GM12878 (cell line): Measurements from ENCODE around the gene TEX13B. TPM values are rescaled to one million over a fixed set of nuclear protein-coding genes. Genes with fewer than 3 reads are reported as not detected.
A peak's percentile ranks its signal among the peaks of the same experiment; 100 is the strongest.

Source experiments
- ATAC-seq: fragments of 200-7000 bp; cut with Tn5 transposase; 3 replicates; pipeline ENCODE4 v1.9.1; 2020; ENCODE audit warnings: mild to moderate bottlenecking, moderate library complexity
- BruUV-seq: library from RNA; stranded (reverse); fragments of 400-500 nt; replicated peaks from 2 replicates; lab custom pipeline; 2021; lab: Mats Ljungman, UMichigan
- CTCF ChIA-PET: fragments of 300-600 bp; sonication (Branson Sonifier 250); formaldehyde crosslinking; extraction: SDS; loops from one replicate; lab custom pipeline; 2021; ENCODE audit warnings: inconsistent platforms; lab: Yijun Ruan, JAX
- POLR2A ChIA-PET: fragments of 350-600 bp; formaldehyde crosslinking; extraction: SDS; loops from one replicate; lab custom pipeline; 2021; ENCODE audit warnings: inconsistent platforms; lab: Charles Lee
- RAD21 ChIA-PET: fragments of 300-600 bp; sonication (Branson Sonifier 250); formaldehyde crosslinking; loops from one replicate; lab custom pipeline; 2023; ENCODE audit warnings: antibody characterized with exemption; ENCODE audit not compliant: unreplicated experiment; lab: Charles Lee
- SMC1A ChIA-PET: fragments of 300-600 bp; sonication (Branson Sonifier 250); formaldehyde crosslinking; loops from one replicate; lab custom pipeline; 2023; ENCODE audit not compliant: unreplicated experiment, uncharacterized antibody; lab: Charles Lee
- DNase-seq: peaks from one replicate; pipeline ENCODE4 v3.0.0-alpha.2; 2011; ENCODE audit warnings: low read depth, low spot score
- FAIRE-seq: peaks from 3 replicates; lab custom pipeline; 2011; peaks lifted over from hg19 to GRCh38; lab: Jason Lieb, UNC
- H2AFZ ChIP-seq: 2 replicates; pipeline ENCODE4 v1.6.0; 2011; ENCODE audit warnings: low read depth, low read length, control low read depth; ENCODE audit not compliant: control insufficient read depth
- H3K27ac ChIP-seq: 2 replicates; pipeline ENCODE4 v1.5.1; 2011; ENCODE audit warnings: control low read depth; ENCODE audit not compliant: control insufficient read depth, insufficient read depth
- H3K27me3 ChIP-seq, 2 experiments: replicated peaks in 1 of 2; 2 replicates each; pipeline versions ENCODE4 v1.6.0 to v1.6.1; 2011; ENCODE audit warnings: low read length in 1 of 2; ENCODE audit not compliant: control insufficient read depth in 2 of 2, insufficient read depth in 2 of 2
- H3K36me3 ChIP-seq, 2 experiments: 2 replicates each; pipeline ENCODE4 v1.5.1; 2011; ENCODE audit warnings: low read length in 1 of 2; ENCODE audit not compliant: control insufficient read depth in 2 of 2, insufficient read depth in 2 of 2
- H3K4me1 ChIP-seq: 2 replicates; pipeline ENCODE4 v1.6.1; 2011; ENCODE audit warnings: mild to moderate bottlenecking, low read length, moderate library complexity, mixed read lengths; ENCODE audit not compliant: control insufficient read depth, insufficient read depth
- H3K4me2 ChIP-seq: 2 replicates; pipeline ENCODE4 v1.6.0; 2011; ENCODE audit warnings: control low read depth; ENCODE audit not compliant: control insufficient read depth, insufficient read depth
- H3K4me3 ChIP-seq: fragments of 200-600 bp; sonication (generic); 2 replicates; pipeline ENCODE4 v1.5.1; 2016
- H3K79me2 ChIP-seq: 2 replicates; pipeline ENCODE4 v1.6.0; 2011; ENCODE audit warnings: low read length; ENCODE audit not compliant: control insufficient read depth, insufficient read depth
- H3K9ac ChIP-seq: 2 replicates; pipeline ENCODE4 v1.8.0; 2011; ENCODE audit warnings: low read length, control low read depth, mixed read lengths; ENCODE audit not compliant: control insufficient read depth, insufficient read depth
- H3K9me3 ChIP-seq: replicated peaks from 3 replicates; pipeline ENCODE4 v1.5.1; 2011; ENCODE audit warnings: mild to moderate bottlenecking, low read length; ENCODE audit not compliant: control insufficient read depth, insufficient read depth
- H4K20me1 ChIP-seq: 2 replicates; pipeline ENCODE4 v1.6.0; 2011; ENCODE audit not compliant: control insufficient read depth, insufficient read depth
- CBX5 ChIP-seq: sonication (generic); IDR thresholded peaks from 2 replicates; pipeline ENCODE4 v1.6.1; 2016; ENCODE audit warnings: low read depth, moderate library complexity, mild to moderate bottlenecking, inconsistent platforms
- E4F1 ChIP-seq: fragments of 450-650 bp; IDR thresholded peaks from 2 replicates; pipeline ENCODE4 v1.6.1; 2018; ENCODE audit warnings: borderline replicate concordance, mild to moderate bottlenecking; ENCODE audit not compliant: partially characterized antibody
- RUNX3 ChIP-seq: IDR thresholded peaks from 2 replicates; pipeline ENCODE4 v1.6.1; 2012; ENCODE audit warnings: low read length, inconsistent platforms
- WGBS: methylation state at CpG from one replicate; pipeline ENCODE4 v1.1.6; 2016; ENCODE audit warnings: low lambda C conversion rate; ENCODE audit not compliant: insufficient replicate concordance, insufficient coverage; ENCODE audit errors: missing lambda C conversion rate; 5-methylcytosine and 5-hydroxymethylcytosine counted together
- in situ Hi-C: fragments of 300-500 bp; cut with MboI; formaldehyde crosslinking; loops from 9 replicates; pipeline ENCODE4 v1.14.3; 2018; ENCODE audit warnings: mixed read lengths
- intact Hi-C: fragments of 100-400 bp; cut with micrococcal nuclease; formaldehyde crosslinking; loops from one replicate; pipeline ENCODE4 v1.14.2; 2022; ENCODE audit not compliant: unreplicated experiment
- polyA plus RNA-seq, 11 experiments: library from polyadenylated mRNA; depleted of rRNA in 4 of 11; unstranded in 6 of 11; stranded (reverse) in 5 of 11; fragments of >200 nt; fragmentation: Nextera tagmentation in 4 of 11; fragmentation: Illumina TruSeq in 1 of 11; extraction: Ambion mirVana in 4 of 11; extraction: Trizol in 1 of 11; gene quantifications; 1 replicate in 1 of 11; 2 replicates in 10 of 11; pipeline versions ENCODE4 v1.2.1 to v1.2.3, GENCODE V29; 2011 to 2016; ENCODE audit warnings: inconsistent platforms in 2 of 11, missing spikeins in 2 of 11, low read depth in 1 of 11
- total RNA-seq, 4 experiments: library from RNA; depleted of rRNA in 3 of 4; stranded (reverse); fragments of >200 nt in 3 of 4; fragmentation: Illumina TruSeq in 1 of 4; extraction: Trizol in 1 of 4; gene quantifications; 2 replicates each; pipeline versions ENCODE4 v1.2.1 to v1.2.3, GENCODE V29; 2013 to 2021

TEX13B gene
- total and polyA plus RNA-seq, 10 of the 15 experiments (the other 5 are each of a cell fraction or from before 2014, with no cell fraction given): not detected

- TF ChIP-seq E4F1: no peak
- H3K4me3 ChIP-seq: no peak overlapping the region
- no peaks in the 10 kb centered on the region for H4K20me1 ChIP-seq
- BruUV-seq: no TSS peak
- ChIA-PET RAD21 (no interaction called here), SMC1A (interaction anchor here (1.3 kb wide), 1 partner anchor 18 kb away, joined by 4 read pairs; no protein-coding TSS in a partner anchor), POLR2A (no interaction called here), CTCF (interaction anchor here (1.7 kb wide), 1 partner anchor 18 kb away, joined by 12 read pairs; no protein-coding TSS in a partner anchor)
- H2AFZ ChIP-seq: no peak overlapping the region
- H3K9ac ChIP-seq: no peak overlapping the region
- H3K27me3 ChIP-seq: no peaks in the 10 kb centered on the region
- WGBS: 0% methylated on average over 3 of the region's 3 CpGs
- H3K79me2 ChIP-seq: no peaks in the 10 kb centered on the region
- intact Hi-C loops: no loop called here
- FAIRE-seq (no peak), DNase-seq (no peak), ATAC-seq (no peak)
- no peak overlapping the region for H3K27ac ChIP-seq
- in situ Hi-C loops: no loop called here
- H3K4me1 ChIP-seq: no peaks in the 10 kb centered on the region
- H3K4me2 ChIP-seq: no peak overlapping the region
- no peaks in the 10 kb centered on the region for H3K9me3 ChIP-seq
- no peaks in the 10 kb centered on the region for H3K36me3 ChIP-seq
These were observed 37.3 kb upstream of the TEX13B start for GRCh38 chrX:108019382-108019875.

GRCh38 chrX:108018656-108019381 lies 36.6 kb upstream of the TEX13B start:
- Histone ChIP-seq H3K27ac (no peak overlapping the region), H3K9ac (no peak overlapping the region), H2AFZ (no peak overlapping the region), H3K4me3 (no peak overlapping the region), H3K36me3 (no peaks in the 10 kb centered on the region), H4K20me1 (no peaks in the 10 kb centered on the region), H3K4me2 (no peak overlapping the region), H3K27me3 (no peaks in the 10 kb centered on the region), H3K79me2 (no peaks in the 10 kb centered on the region), H3K4me1 (no peaks in the 10 kb centered on the region), H3K9me3 (no peaks in the 10 kb centered on the region)
- RAD21 ChIA-PET: no interaction called here
- 11% methylated on average over 4 of the region's 4 CpGs for WGBS
- intact Hi-C loops (no loop called here), in situ Hi-C loops (no loop called here)
- ATAC-seq: no peak
- POLR2A ChIA-PET: no interaction called here
- FAIRE-seq: no peak
- SMC1A ChIA-PET: interaction anchor here (1.3 kb wide), 1 partner anchor 17 kb away, joined by 4 read pairs; no protein-coding TSS in a partner anchor
- BruUV-seq: no TSS peak
- DNase-seq: no peak
- CTCF ChIA-PET: no interaction called here
- TF ChIP-seq RUNX3 (peak; percentile 64), CBX5 (no peak)
